ENCODE measurements around the gene ZNF366. TPM values are rescaled to one million over a fixed set of nuclear protein-coding genes. Genes with fewer than 3 reads are reported as not detected.

ZNF366 gene
- total RNA-seq, 1 experiment from 2014 or later, result not detected

DNA sequence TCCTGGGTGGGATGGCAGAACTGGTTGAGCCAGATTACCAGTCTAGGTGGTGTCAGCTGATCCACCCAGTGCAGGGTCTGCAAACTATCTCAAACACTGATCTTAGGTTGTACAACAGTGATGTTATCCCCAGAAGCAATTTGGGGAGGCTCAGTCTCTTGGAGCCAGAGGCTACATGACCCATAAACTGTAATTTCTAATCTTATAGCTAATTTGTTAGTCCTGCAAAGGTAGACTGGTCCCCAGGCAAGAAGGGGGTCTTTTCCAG is 5.3 kb upstream of the ZNF366 start:
- H3K36me3 Mint-ChIP-seq (ENCODE audit: insufficient read depth, unreplicated experiment), result no peaks in the 10 kb centered on the region
- peaks cover 13% of the 10 kb centered on the region for H3K4me1 Mint-ChIP-seq (ENCODE audit: low read depth, unreplicated experiment)
- H3K27me3 Mint-ChIP-seq (ENCODE audit: unreplicated experiment), result peaks cover 61% of the 10 kb centered on the region
- no peak for TF ChIP-seq CTCF (IDR thresholded peaks at IDR 0.05; ENCODE audit: unreplicated experiment)
- H3K27ac Mint-ChIP-seq (ENCODE audit: unreplicated experiment), result no peak overlapping the region
- no peak overlapping the region for H3K4me3 Mint-ChIP-seq (ENCODE audit: low read depth, unreplicated experiment)
- intact Hi-C loops (cut with micrococcal nuclease; ENCODE audit: unreplicated experiment), result no loop called here
- no TSS peak for BruUV-seq (replicated peaks)
- H3K9me3 Mint-ChIP-seq (ENCODE audit: low read depth, unreplicated experiment), result no peaks in the 10 kb centered on the region
- no peak for DNase-seq
- CTCF ChIA-PET, result no interaction called here

DNA sequence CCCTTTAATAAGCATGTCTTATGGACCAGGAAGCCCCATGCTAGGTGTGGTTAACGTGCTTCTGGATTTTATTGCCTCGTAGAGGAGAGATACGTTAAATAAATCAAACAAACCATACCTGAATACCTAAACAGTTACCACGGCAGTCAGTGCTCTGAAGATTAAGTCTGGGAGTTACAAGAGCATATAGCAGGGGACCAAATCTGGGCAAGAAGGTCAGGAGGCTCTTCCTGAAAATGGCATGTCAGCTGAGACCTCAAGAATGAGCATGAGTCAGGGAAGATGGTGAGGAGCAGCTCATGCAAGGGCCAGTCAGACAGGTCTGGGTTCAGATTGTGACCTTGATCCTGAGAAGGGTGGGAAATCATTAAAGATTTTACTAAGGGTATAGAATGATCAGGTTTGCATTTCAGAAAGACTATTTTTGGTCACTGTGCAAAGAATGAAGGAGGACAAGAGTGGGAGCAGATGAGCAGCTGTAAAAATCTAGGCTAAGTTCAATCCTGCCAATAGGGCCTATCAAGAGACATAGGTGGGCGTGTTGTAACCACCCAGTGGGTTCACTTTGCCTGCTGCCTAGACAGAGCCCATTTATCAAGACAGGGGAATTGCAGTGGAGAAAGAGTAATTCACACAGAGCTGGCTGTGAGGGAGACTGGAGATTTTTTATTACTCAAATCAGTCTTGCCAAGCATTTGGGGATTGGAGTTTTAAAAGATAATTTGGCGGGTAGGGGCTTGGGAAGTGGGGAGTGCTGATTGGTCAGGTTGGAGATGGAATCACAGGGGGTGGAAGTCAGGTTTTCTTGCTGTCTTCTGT is 4.8 kb upstream of the ZNF366 start:
- Mint-ChIP-seq H3K4me1 (ENCODE audit: low read depth, unreplicated experiment) (peaks cover 13% of the 10 kb centered on the region), H3K27me3 (ENCODE audit: unreplicated experiment) (peaks cover 67% of the 10 kb centered on the region), H3K27ac (ENCODE audit: unreplicated experiment) (no peak overlapping the region), H3K4me3 (ENCODE audit: low read depth, unreplicated experiment) (no peak overlapping the region), H3K36me3 (ENCODE audit: insufficient read depth, unreplicated experiment) (no peaks in the 10 kb centered on the region), H3K9me3 (ENCODE audit: low read depth, unreplicated experiment) (no peaks in the 10 kb centered on the region)
- BruUV-seq (replicated peaks), result no TSS peak
- TF ChIP-seq CTCF (IDR thresholded peaks at IDR 0.05; ENCODE audit: unreplicated experiment), result no peak
- no peak for DNase-seq
- CTCF ChIA-PET, result no interaction called here
- intact Hi-C loops (cut with micrococcal nuclease; ENCODE audit: unreplicated experiment), result no loop called here

- CTCF ChIA-PET, result no interaction called here
- no peaks in the 10 kb centered on the region for H3K36me3 Mint-ChIP-seq (ENCODE audit: insufficient read depth, unreplicated experiment)
- peaks cover 73% of the 10 kb centered on the region for H3K27me3 Mint-ChIP-seq (ENCODE audit: unreplicated experiment)
- H3K9me3 Mint-ChIP-seq (ENCODE audit: low read depth, unreplicated experiment), result no peaks in the 10 kb centered on the region
- H3K4me1 Mint-ChIP-seq (ENCODE audit: low read depth, unreplicated experiment), result peaks cover 13% of the 10 kb centered on the region
- DNase-seq, result no peak
- H3K27ac Mint-ChIP-seq (ENCODE audit: unreplicated experiment), result no peak overlapping the region
- TF ChIP-seq CTCF (IDR thresholded peaks at IDR 0.05; ENCODE audit: unreplicated experiment), result no peak
- H3K4me3 Mint-ChIP-seq (ENCODE audit: low read depth, unreplicated experiment), result no peak overlapping the region
- intact Hi-C loops (cut with micrococcal nuclease; ENCODE audit: unreplicated experiment), result no loop called here
- BruUV-seq (replicated peaks), result no TSS peak
Observed at GRCh38 chr5:72511366-72511765, 4.2 kb upstream of the ZNF366 start.

DNA sequence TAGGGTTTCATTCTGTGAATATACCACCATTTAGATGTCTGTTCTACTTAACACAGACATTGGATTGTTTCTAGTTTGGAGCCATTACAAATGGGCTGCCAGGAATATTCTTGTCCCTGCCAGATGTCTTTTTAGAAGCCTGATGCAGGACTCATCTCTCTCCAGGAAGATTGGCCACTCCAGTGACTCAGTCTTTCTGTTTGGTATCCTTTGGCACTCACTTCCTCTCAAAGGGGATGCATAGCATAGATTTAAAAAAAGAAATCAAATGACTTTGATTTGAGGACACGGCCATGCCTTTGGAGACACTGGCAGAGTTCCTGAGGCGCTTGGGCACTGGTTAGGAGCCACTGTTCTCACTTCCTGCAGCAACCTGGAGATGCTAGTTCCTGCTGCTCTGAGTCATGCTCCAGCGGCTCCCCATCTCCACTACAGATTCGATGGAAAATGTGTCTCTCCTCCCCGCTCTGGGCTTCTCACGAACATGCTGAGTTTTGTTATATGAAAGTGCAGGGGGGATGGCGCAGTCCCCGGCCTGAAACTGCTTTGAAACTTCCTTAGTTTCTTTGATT is 3.5 kb upstream of the ZNF366 start:
- Mint-ChIP-seq H3K27ac (ENCODE audit: unreplicated experiment) (no peak overlapping the region), H3K36me3 (ENCODE audit: insufficient read depth, unreplicated experiment) (no peaks in the 10 kb centered on the region), H3K4me1 (ENCODE audit: low read depth, unreplicated experiment) (peaks cover 13% of the 10 kb centered on the region), H3K4me3 (ENCODE audit: low read depth, unreplicated experiment) (no peak overlapping the region), H3K27me3 (ENCODE audit: unreplicated experiment) (peaks cover 78% of the 10 kb centered on the region), H3K9me3 (ENCODE audit: low read depth, unreplicated experiment) (no peaks in the 10 kb centered on the region)
- intact Hi-C loops (cut with micrococcal nuclease; ENCODE audit: unreplicated experiment), result no loop called here
- no TSS peak for BruUV-seq (replicated peaks)
- no peak for DNase-seq
- CTCF ChIA-PET, result no interaction called here
- TF ChIP-seq CTCF (IDR thresholded peaks at IDR 0.05; ENCODE audit: unreplicated experiment), result no peak

Measured in Calu3 (cell line).